Thyroid gland (tissue), 4 donors: Measurements from ENCODE around the gene C1orf159.

Experiments
- CTCF ChIP-seq, 6 experiments: fragments of 200-600 bp in 3 of 6; fragments of 450-650 bp in 3 of 6; sonication (generic) in 3 of 6; IDR thresholded peaks; one replicate each; pipeline ENCODE4 v1.5.1; 2016 to 2019; ENCODE audit warnings: antibody characterized with exemption in 6 of 6, mild to moderate bottlenecking in 2 of 6, inconsistent platforms in 1 of 6, moderate library complexity in 1 of 6
- POLR2A ChIP-seq, 2 donors: fragments of 450-650 bp; IDR thresholded peaks; one replicate each; pipeline ENCODE4 v1.6.1; 2017; ENCODE audit warnings: antibody characterized with exemption in 2 of 2, mild to moderate bottlenecking in 2 of 2, moderate library complexity in 1 of 2

GRCh38 chr1:1088029-1088800, 27.7 kb downstream of the C1orf159 start:
- TF ChIP-seq CTCF (IDR thresholded peaks at IDR 0.05) (no peak), POLR2A (IDR thresholded peaks at IDR 0.05) (no peak)
